SK-N-MC (cell line): Measurements from ENCODE around the gene TOMM40L.

Source experiments
- DNase-seq: peaks from one replicate; pipeline ENCODE4 v3.0.0-alpha.2; 2011; ENCODE audit warnings: low read depth, low spot score
- H3K27ac ChIP-seq: fragments of 200-600 bp; sonication (generic); 2 replicates; pipeline ENCODE4 v1.5.1; 2016; ENCODE audit warnings: mixed run types
- H3K36me3 ChIP-seq: fragments of 200-600 bp; sonication (generic); 2 replicates; pipeline ENCODE4 v1.6.1; 2017; ENCODE audit warnings: antibody characterized with exemption, low read length, mixed read lengths; ENCODE audit not compliant: insufficient read depth
- H3K4me3 ChIP-seq: fragments of 200-600 bp; sonication (generic); 2 replicates; pipeline ENCODE4 v1.5.1; 2016
- H3K9ac ChIP-seq: fragments of 200-600 bp; sonication (generic); 2 replicates; pipeline ENCODE4 v1.8.0; 2017; ENCODE audit warnings: mixed run types, mixed read lengths; ENCODE audit not compliant: insufficient read length
- H3K9me3 ChIP-seq: fragments of 200-600 bp; sonication (generic); 2 replicates; pipeline ENCODE4 v1.6.1; 2017; ENCODE audit warnings: low read depth, mild to moderate bottlenecking, antibody characterized with exemption, low read length, moderate library complexity, mixed read lengths
- EZH2 ChIP-seq: fragments of 200-600 bp; sonication (generic); IDR thresholded peaks from one replicate; pipeline ENCODE4 v1.6.1; 2017; ENCODE audit warnings: antibody characterized with exemption
- FOXP2 ChIP-seq: optimal IDR thresholded peaks from 2 replicates; pipeline ENCODE3; 2011; ENCODE audit warnings: mild to moderate bottlenecking, moderate library complexity; ENCODE audit not compliant: insufficient read depth; ENCODE audit errors: extremely low read length, control extremely low read depth
- POLR2AphosphoS5 ChIP-seq: IDR thresholded peaks from 2 replicates; pipeline ENCODE4 v1.6.1; 2012; ENCODE audit warnings: mild to moderate bottlenecking, low read depth, low read length, borderline replicate concordance

The TOMM40L gene

GRCh38 chr1:161225534-161226319, at the start of gene TOMM40L:
Gene TOMM40L (plus strand): TSS chr1:161226060. CDS start chr1:161226490, 430 bp downstream.
- H3K27ac ChIP-seq: peak within 1 kb of the TSS; percentile 75
- peaks cover 16% of the 10 kb centered on the region; the same call in 1 of the 2 replicates for H3K36me3 ChIP-seq
- TF ChIP-seq EZH2 (no peak), FOXP2 (no peak), POLR2AphosphoS5 (no peak; the same call in 1 of the 2 replicates)

GRCh38 chr1:161176468-161177111, 49.3 kb upstream of the TOMM40L start:
- Histone ChIP-seq H3K9ac (peak overlapping the region; percentile 93), H3K27ac (no peak overlapping the region), H3K36me3 (peaks cover 33% of the 10 kb centered on the region), H3K9me3 (no peaks in the 10 kb centered on the region), H3K4me3 (peak overlapping the region; percentile 99)
- TF ChIP-seq FOXP2: no peak
- TF ChIP-seq POLR2AphosphoS5: no peak
- TF ChIP-seq EZH2: no peak
- DNase-seq: no peak

More at GRCh38 chr1:161225534-161226319, at the start of gene TOMM40L:
- peak within 1 kb of the TSS; percentile 53 for H3K9ac ChIP-seq
- peak; percentile 99 for DNase-seq
- H3K4me3 ChIP-seq: peak within 1 kb of the TSS; percentile 83
- no peaks in the 10 kb centered on the region for H3K9me3 ChIP-seq

- DNase-seq: no peak
- no peak for TF ChIP-seq EZH2
- TF ChIP-seq POLR2AphosphoS5: peak; percentile 94
- no peak for TF ChIP-seq FOXP2
- H3K36me3 ChIP-seq: peaks cover 26% of the 10 kb centered on the region
- H3K9ac ChIP-seq: peak within 1 kb of the TSS; percentile 93
- peak within 1 kb of the TSS; percentile 51 for H3K27ac ChIP-seq
- H3K4me3 ChIP-seq: peak within 1 kb of the TSS; percentile 99
- no peaks in the 10 kb centered on the region for H3K9me3 ChIP-seq
Measured at GRCh38 chr1:161177112-161177935, 48.5 kb upstream of the TOMM40L start, which contains the start of gene B4GALT3. Gene B4GALT3 (minus strand): TSS chr1:161177507. CDS start chr1:161176060, 1,447 bp downstream.

GRCh38 chr1:161177936-161178244, 48.0 kb upstream of the TOMM40L start:
- no peak for DNase-seq
- Histone ChIP-seq H3K9me3 (no peaks in the 10 kb centered on the region), H3K4me3 (peak overlapping the region; percentile 99), H3K27ac (peak overlapping the region; percentile 51), H3K9ac (peak overlapping the region; percentile 93), H3K36me3 (peaks cover 20% of the 10 kb centered on the region)
- no peak for TF ChIP-seq FOXP2
- no peak for TF ChIP-seq POLR2AphosphoS5
- no peak for TF ChIP-seq EZH2

- Histone ChIP-seq H3K4me3 (no peak overlapping the region), H3K9me3 (no peaks in the 10 kb centered on the region), H3K9ac (no peak overlapping the region), H3K36me3 (peaks cover 7% of the 10 kb centered on the region; the same call in 1 of the 2 replicates), H3K27ac (0 out of 2 replicates have a peak overlapping the region, but pooled peaks have one; percentile 11)
- TF ChIP-seq FOXP2 (no peak), EZH2 (no peak), POLR2AphosphoS5 (no peak)
- no peak for DNase-seq
Measured at GRCh38 chr1:161179698-161180097, 46.2 kb upstream of the TOMM40L start.

- no peak overlapping the region for H3K27ac ChIP-seq
- H3K36me3 ChIP-seq: no peaks in the 10 kb centered on the region; the same call in 1 of the 2 replicates
- no peaks in the 10 kb centered on the region for H3K9me3 ChIP-seq
- no peak for TF ChIP-seq FOXP2
- no peak for TF ChIP-seq EZH2
- TF ChIP-seq POLR2AphosphoS5: no peak
- no peak for DNase-seq
- H3K9ac ChIP-seq: no peak overlapping the region
- H3K4me3 ChIP-seq: no peak overlapping the region
Measured at GRCh38 chr1:161180639-161181038, 45.2 kb upstream of the TOMM40L start.

GRCh38 chr1:161182214-161182613, 43.6 kb upstream of the TOMM40L start:
- H3K4me3 ChIP-seq: no peak overlapping the region
- no peaks in the 10 kb centered on the region for H3K9me3 ChIP-seq
- TF ChIP-seq FOXP2 (no peak), POLR2AphosphoS5 (no peak), EZH2 (no peak)
- no peaks in the 10 kb centered on the region for H3K36me3 ChIP-seq
- no peak overlapping the region for H3K27ac ChIP-seq
- no peak for DNase-seq
- no peak overlapping the region for H3K9ac ChIP-seq
